H9 (cell line): ENCODE measurements around the gene APBA2. TPM values are rescaled to one million over a fixed set of nuclear protein-coding genes. Genes with fewer than 3 reads are reported as not detected.

ENCODE experiments used
- DNase-seq: peaks from one replicate; pipeline ENCODE4 v3.0.0-alpha.2; 2017
- H2AFZ ChIP-seq: one replicate; pipeline ENCODE4 v1.6.1; 2013; ENCODE audit warnings: mild to moderate bottlenecking, low read length, control low read depth, moderate library complexity
- H2AK5ac ChIP-seq: 2 replicates; pipeline ENCODE4 v1.6.1; 2013; ENCODE audit warnings: low read length, control low read depth, mixed read lengths; ENCODE audit not compliant: insufficient read length
- H2BK120ac ChIP-seq: one replicate; pipeline ENCODE4 v1.6.1; 2013; ENCODE audit warnings: low read depth, mild to moderate bottlenecking, low read length, control low read depth, inconsistent platforms; ENCODE audit not compliant: poor library complexity, severe bottlenecking
- H2BK12ac ChIP-seq: 2 replicates; pipeline ENCODE4 v1.6.1; 2013; ENCODE audit warnings: low read length, control low read depth, mixed read lengths, low read depth; ENCODE audit not compliant: insufficient read length
- H2BK15ac ChIP-seq: 2 replicates; pipeline ENCODE4 v1.6.1; 2013; ENCODE audit warnings: low read depth, low read length, control low read depth
- H2BK20ac ChIP-seq: one replicate; pipeline ENCODE4 v1.6.1; 2013; ENCODE audit warnings: low read depth, mild to moderate bottlenecking, low read length, control low read depth, inconsistent platforms; ENCODE audit not compliant: poor library complexity, severe bottlenecking
- H2BK5ac ChIP-seq: 2 replicates; pipeline ENCODE4 v1.6.1; 2013; ENCODE audit warnings: low read length, control low read depth, mixed read lengths; ENCODE audit not compliant: insufficient read length
- H3K14ac ChIP-seq: 2 replicates; pipeline ENCODE4 v1.6.1; 2013; ENCODE audit warnings: low read length, control low read depth; ENCODE audit not compliant: insufficient read depth
- H3K18ac ChIP-seq: 2 replicates; pipeline ENCODE4 v1.6.1; 2013; ENCODE audit warnings: low read depth, mild to moderate bottlenecking, mixed read lengths, low read length, control low read depth; ENCODE audit not compliant: insufficient read length
- H3K23ac ChIP-seq: 2 replicates; pipeline ENCODE4 v1.6.1; 2013; ENCODE audit warnings: low read length, control low read depth, mixed read lengths, low read depth; ENCODE audit not compliant: insufficient read length
- H3K23me2 ChIP-seq: 2 replicates; pipeline ENCODE4 v1.6.1; 2013; ENCODE audit warnings: low read depth, mild to moderate bottlenecking, mixed read lengths, low read length, control low read depth; ENCODE audit not compliant: insufficient read length, poor library complexity, severe bottlenecking
- H3K27ac ChIP-seq: 2 replicates; pipeline ENCODE4 v1.5.1; 2013; ENCODE audit warnings: low read length, control low read depth, mixed read lengths, low read depth; ENCODE audit not compliant: insufficient read length
- H3K27me3 ChIP-seq: 2 replicates; pipeline ENCODE4 v1.6.1; 2013; ENCODE audit warnings: low read length, control low read depth, inconsistent platforms; ENCODE audit not compliant: insufficient read depth
- H3K4ac ChIP-seq: 2 replicates; pipeline ENCODE4 v1.6.1; 2013; ENCODE audit warnings: low read depth, mild to moderate bottlenecking, control low read depth, inconsistent platforms, low read length, moderate library complexity
- H3K4me1 ChIP-seq: 2 replicates; pipeline ENCODE4 v1.6.1; 2013; ENCODE audit warnings: low read length, control low read depth, inconsistent platforms; ENCODE audit not compliant: insufficient read depth
- H3K4me2 ChIP-seq: 2 replicates; pipeline ENCODE4 v1.6.1; 2013; ENCODE audit warnings: low read length, control low read depth, mixed read lengths; ENCODE audit not compliant: insufficient read length, insufficient read depth
- H3K56ac ChIP-seq: 2 replicates; pipeline ENCODE4 v1.6.1; 2013; ENCODE audit warnings: low read depth, mild to moderate bottlenecking, mixed read lengths, low read length, control low read depth; ENCODE audit not compliant: insufficient read length
- H3K79me1 ChIP-seq: 2 replicates; pipeline ENCODE4 v1.6.1; 2013; ENCODE audit warnings: low read depth, mild to moderate bottlenecking, moderate library complexity, low read length, control low read depth, inconsistent platforms; ENCODE audit not compliant: insufficient read depth, poor library complexity, severe bottlenecking
- H3K79me2 ChIP-seq: 2 replicates; pipeline ENCODE4 v1.6.1; 2013; ENCODE audit warnings: low read length, control low read depth, inconsistent platforms; ENCODE audit not compliant: insufficient read depth
- H3K9ac ChIP-seq: 2 replicates; pipeline ENCODE4 v1.6.1; 2013; ENCODE audit warnings: low read length, control low read depth, mixed read lengths; ENCODE audit not compliant: insufficient read length; ENCODE audit errors: extremely low read depth
- H3K9me3 ChIP-seq: one replicate; pipeline ENCODE4 v1.6.1; 2013; ENCODE audit warnings: low read depth, low read length, inconsistent platforms; ENCODE audit not compliant: control insufficient read depth
- H3T11ph ChIP-seq: one replicate; pipeline ENCODE4 v1.6.1; 2013; ENCODE audit warnings: mild to moderate bottlenecking, low read length, control low read depth, inconsistent platforms
- H4K20me1 ChIP-seq: one replicate; pipeline ENCODE4 v1.6.1; 2013; ENCODE audit not compliant: control insufficient read depth, insufficient read length, insufficient read depth
- H4K5ac ChIP-seq: 2 replicates; pipeline ENCODE4 v1.6.1; 2013; ENCODE audit warnings: low read depth, mild to moderate bottlenecking, mixed read lengths, low read length, control low read depth; ENCODE audit not compliant: insufficient read length
- H4K8ac ChIP-seq: replicated peaks from 2 replicates; pipeline ENCODE4 v1.6.1; 2013; ENCODE audit warnings: low read length, control low read depth, mixed read lengths, low read depth; ENCODE audit not compliant: insufficient read length
- H4K91ac ChIP-seq: 2 replicates; pipeline ENCODE4 v1.6.1; 2013; ENCODE audit warnings: low read depth, mild to moderate bottlenecking, moderate library complexity, mixed read lengths, low read length, control low read depth; ENCODE audit not compliant: insufficient read length
- H3K27ac Mint-ChIP-seq, 3 experiments: 2 replicates in 2 of 3; 3 replicates in 1 of 3; pipeline ENCODE4 v1.8.0; 2020 to 2021; ENCODE audit warnings: mixed read lengths in 3 of 3, mild to moderate bottlenecking in 1 of 3, moderate library complexity in 1 of 3
- H3K27me3 Mint-ChIP-seq: 2 replicates; pipeline ENCODE4 v1.8.0; 2021; ENCODE audit warnings: low read depth, mild to moderate bottlenecking, moderate library complexity, mixed read lengths
- H3K36me3 Mint-ChIP-seq, 3 experiments: 2 replicates in 2 of 3; 3 replicates in 1 of 3; pipeline ENCODE4 v1.8.0; 2020 to 2021; ENCODE audit warnings: low read depth in 3 of 3, mixed read lengths in 3 of 3; ENCODE audit not compliant: insufficient read depth in 1 of 3
- H3K4me1 Mint-ChIP-seq, 2 experiments: 2 replicates each; pipeline ENCODE4 v1.8.0; 2020; ENCODE audit warnings: mixed read lengths in 2 of 2
- H3K4me3 Mint-ChIP-seq, 2 experiments: 2 replicates in 1 of 2; 3 replicates in 1 of 2; pipeline ENCODE4 v1.8.0; 2020 to 2021; ENCODE audit warnings: mild to moderate bottlenecking in 2 of 2, mixed read lengths in 2 of 2, moderate library complexity in 1 of 2
- H3K9me3 Mint-ChIP-seq, 2 experiments: 2 replicates in 1 of 2; 3 replicates in 1 of 2; pipeline ENCODE4 v1.8.0; 2020; ENCODE audit warnings: mild to moderate bottlenecking in 2 of 2, mixed read lengths in 2 of 2, moderate library complexity in 1 of 2
- WGBS: extraction: QIAGEN DNeasy Blood & Tissue Kit; methylation state at CpG from one replicate; pipeline ENCODE4 v1.1.7; 2013; ENCODE audit warnings: missing lambda C conversion rate, low lambda C conversion rate, mixed read lengths; ENCODE audit not compliant: insufficient read length; ENCODE audit errors: extremely low coverage; 5-methylcytosine and 5-hydroxymethylcytosine counted together
- total RNA-seq: library from RNA; stranded (reverse); gene quantifications from 2 replicates; pipeline ENCODE4 v1.2.1, GENCODE V29; 2021
- TF ChIP-seq, protein P1 (sequence below): fragments of 200-600 bp; sonication (generic); conservative IDR thresholded peaks from 3 replicates; pipeline ENCODE4 v1.8.0; 2021; ENCODE audit warnings: antibody characterized with exemption, mild to moderate bottlenecking

APBA2 gene
- total RNA-seq, 1 experiment from 2014 or later, result 14.3 TPM

- no peak overlapping the region for H4K8ac ChIP-seq
- no peaks in the 10 kb centered on the region for H3K23me2 ChIP-seq
- no peak overlapping the region for H3K14ac ChIP-seq
- no peak overlapping the region for H3K18ac ChIP-seq
- no peak overlapping the region for H3K4ac ChIP-seq
- Mint-ChIP-seq H3K36me3 (no peaks in the 10 kb centered on the region; a peak in 2 of 7 replicates), H3K9me3 (no peaks in the 10 kb centered on the region), H3K4me3 (no peak overlapping the region), H3K4me1 (peaks cover 8 to 16% of the 10 kb centered on the region in 2 experiments), H3K27me3 (no peaks in the 10 kb centered on the region), H3K27ac (no peak overlapping the region)
- H3K27me3 ChIP-seq, result no peaks in the 10 kb centered on the region
- TF ChIP-seq, protein P1, sequence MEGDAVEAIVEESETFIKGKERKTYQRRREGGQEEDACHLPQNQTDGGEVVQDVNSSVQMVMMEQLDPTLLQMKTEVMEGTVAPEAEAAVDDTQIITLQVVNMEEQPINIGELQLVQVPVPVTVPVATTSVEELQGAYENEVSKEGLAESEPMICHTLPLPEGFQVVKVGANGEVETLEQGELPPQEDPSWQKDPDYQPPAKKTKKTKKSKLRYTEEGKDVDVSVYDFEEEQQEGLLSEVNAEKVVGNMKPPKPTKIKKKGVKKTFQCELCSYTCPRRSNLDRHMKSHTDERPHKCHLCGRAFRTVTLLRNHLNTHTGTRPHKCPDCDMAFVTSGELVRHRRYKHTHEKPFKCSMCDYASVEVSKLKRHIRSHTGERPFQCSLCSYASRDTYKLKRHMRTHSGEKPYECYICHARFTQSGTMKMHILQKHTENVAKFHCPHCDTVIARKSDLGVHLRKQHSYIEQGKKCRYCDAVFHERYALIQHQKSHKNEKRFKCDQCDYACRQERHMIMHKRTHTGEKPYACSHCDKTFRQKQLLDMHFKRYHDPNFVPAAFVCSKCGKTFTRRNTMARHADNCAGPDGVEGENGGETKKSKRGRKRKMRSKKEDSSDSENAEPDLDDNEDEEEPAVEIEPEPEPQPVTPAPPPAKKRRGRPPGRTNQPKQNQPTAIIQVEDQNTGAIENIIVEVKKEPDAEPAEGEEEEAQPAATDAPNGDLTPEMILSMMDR, result no peak
- H3K23ac ChIP-seq, result no peak overlapping the region
- H2AK5ac ChIP-seq, result no peak overlapping the region
- no peak for DNase-seq
- H2AFZ ChIP-seq, result no peak overlapping the region
- no peaks in the 10 kb centered on the region for H3K4me1 ChIP-seq
- H4K91ac ChIP-seq, result no peak overlapping the region
- H3K27ac ChIP-seq, result no peak overlapping the region
- no peak overlapping the region for H2BK5ac ChIP-seq
- no peak overlapping the region for H2BK20ac ChIP-seq
- H3K9me3 ChIP-seq, result no peaks in the 10 kb centered on the region
- no peak overlapping the region for H3K4me2 ChIP-seq
- no peak overlapping the region for H2BK15ac ChIP-seq
- no peaks in the 10 kb centered on the region for H4K20me1 ChIP-seq
- H3T11ph ChIP-seq, result no peak overlapping the region
- H3K79me1 ChIP-seq, result no peaks in the 10 kb centered on the region
- no CpG with 5 or more reads among the region's 12 CpGs for WGBS
- no peak overlapping the region for H2BK12ac ChIP-seq
- H3K79me2 ChIP-seq, result no peaks in the 10 kb centered on the region
- H2BK120ac ChIP-seq, result no peak overlapping the region
- H3K9ac ChIP-seq, result no peak overlapping the region
- H3K56ac ChIP-seq, result no peak overlapping the region
- H4K5ac ChIP-seq, result no peak overlapping the region
Measured at GRCh38 chr15:29122506-29122905, 236.7 kb downstream of the APBA2 start.
